Activated B cell treated with CpG ODN at 0.5 μM for 24 hours (primary cell): ENCODE results near the gene PRKAR1B. TPM values are rescaled to one million over a fixed set of nuclear protein-coding genes. Genes with fewer than 3 reads are reported as not detected.

ENCODE experiments used
- ATAC-seq: fragments of 200-7000 bp; cut with Tn5 transposase; one replicate; pipeline ENCODE4 v1.10.0; 2021; ENCODE audit warnings: low read depth, mild to moderate bottlenecking, moderate library complexity
- CTCF ChIA-PET: fragments of 350-600 bp; sonication (Branson Sonifier 250); formaldehyde crosslinking; loops from one replicate; lab custom pipeline; 2021; ENCODE audit warnings: antibody characterized with exemption; lab: Charles Lee
- POLR2A ChIA-PET: fragments of 350-600 bp; sonication (Branson Sonifier 250); formaldehyde crosslinking; loops from one replicate; lab custom pipeline; 2021; ENCODE audit warnings: antibody characterized with exemption; lab: Charles Lee
- DNase-seq: peaks from one replicate; pipeline ENCODE4 v3.0.0; 2022
- H3K27ac Mint-ChIP-seq: one replicate; pipeline ENCODE4 v1.8.0; 2020; ENCODE audit warnings: mixed read lengths
- H3K27me3 Mint-ChIP-seq: one replicate; pipeline ENCODE4 v1.8.0; 2021; ENCODE audit warnings: mixed read lengths
- H3K36me3 Mint-ChIP-seq: one replicate; pipeline ENCODE4 v1.8.0; 2021; ENCODE audit warnings: low read depth, mixed read lengths
- H3K4me1 Mint-ChIP-seq: one replicate; pipeline ENCODE4 v1.8.0; 2021; ENCODE audit warnings: mixed read lengths
- H3K4me3 Mint-ChIP-seq: one replicate; pipeline ENCODE4 v1.8.0; 2020; ENCODE audit warnings: mild to moderate bottlenecking, mixed read lengths
- H3K9me3 Mint-ChIP-seq: one replicate; pipeline ENCODE4 v1.8.0; 2020; ENCODE audit warnings: mixed read lengths
- intact Hi-C: fragments of 100-400 bp; cut with micrococcal nuclease; formaldehyde crosslinking; loops from one replicate; pipeline ENCODE4 v1.15.1; 2024
- total RNA-seq: library from RNA; stranded (reverse); gene quantifications from 2 replicates; pipeline ENCODE4 v1.2.3, GENCODE V29; 2022
- TF ChIP-seq, protein P1 (sequence below): fragments of 200-600 bp; IDR thresholded peaks from one replicate; pipeline ENCODE4 v1.8.0; 2022; ENCODE audit warnings: antibody characterized with exemption, mild to moderate bottlenecking

The PRKAR1B gene
- total RNA-seq, 1 donor from 2014 or later = 17.5 TPM

DNA sequence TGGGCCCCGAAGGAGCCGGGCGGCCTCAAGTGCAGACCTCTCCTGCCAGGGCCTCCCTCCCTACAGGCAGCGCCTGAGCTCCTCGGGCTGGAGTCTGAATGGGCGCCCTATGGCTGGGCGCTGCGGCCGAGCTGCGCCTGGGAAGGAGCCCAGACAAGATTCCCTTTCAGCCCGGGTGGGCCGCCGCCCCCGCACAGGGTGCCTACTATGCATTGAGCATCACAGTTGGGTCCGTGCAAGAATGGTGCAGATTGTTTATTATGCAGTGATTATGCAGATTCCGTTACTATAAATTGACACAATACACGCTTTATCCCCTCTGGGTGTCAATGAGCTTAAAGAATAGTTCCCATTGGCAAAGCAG is 130.3 kb downstream of the PRKAR1B start:
- peaks cover 2% of the 10 kb centered on the region for H3K36me3 Mint-ChIP-seq
- H3K4me3 Mint-ChIP-seq = no peak overlapping the region
- TF ChIP-seq, protein P1, sequence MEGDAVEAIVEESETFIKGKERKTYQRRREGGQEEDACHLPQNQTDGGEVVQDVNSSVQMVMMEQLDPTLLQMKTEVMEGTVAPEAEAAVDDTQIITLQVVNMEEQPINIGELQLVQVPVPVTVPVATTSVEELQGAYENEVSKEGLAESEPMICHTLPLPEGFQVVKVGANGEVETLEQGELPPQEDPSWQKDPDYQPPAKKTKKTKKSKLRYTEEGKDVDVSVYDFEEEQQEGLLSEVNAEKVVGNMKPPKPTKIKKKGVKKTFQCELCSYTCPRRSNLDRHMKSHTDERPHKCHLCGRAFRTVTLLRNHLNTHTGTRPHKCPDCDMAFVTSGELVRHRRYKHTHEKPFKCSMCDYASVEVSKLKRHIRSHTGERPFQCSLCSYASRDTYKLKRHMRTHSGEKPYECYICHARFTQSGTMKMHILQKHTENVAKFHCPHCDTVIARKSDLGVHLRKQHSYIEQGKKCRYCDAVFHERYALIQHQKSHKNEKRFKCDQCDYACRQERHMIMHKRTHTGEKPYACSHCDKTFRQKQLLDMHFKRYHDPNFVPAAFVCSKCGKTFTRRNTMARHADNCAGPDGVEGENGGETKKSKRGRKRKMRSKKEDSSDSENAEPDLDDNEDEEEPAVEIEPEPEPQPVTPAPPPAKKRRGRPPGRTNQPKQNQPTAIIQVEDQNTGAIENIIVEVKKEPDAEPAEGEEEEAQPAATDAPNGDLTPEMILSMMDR = no peak
- intact Hi-C loops = no loop called here
- no peaks in the 10 kb centered on the region for H3K27me3 Mint-ChIP-seq
- DNase-seq (no peak), ATAC-seq (no peak)
- no peak overlapping the region for H3K27ac Mint-ChIP-seq
- H3K9me3 Mint-ChIP-seq = peaks cover 2% of the 10 kb centered on the region
- CTCF ChIA-PET = no interaction called here
- POLR2A ChIA-PET = no interaction called here
- H3K4me1 Mint-ChIP-seq = peaks cover 42% of the 10 kb centered on the region

DNA sequence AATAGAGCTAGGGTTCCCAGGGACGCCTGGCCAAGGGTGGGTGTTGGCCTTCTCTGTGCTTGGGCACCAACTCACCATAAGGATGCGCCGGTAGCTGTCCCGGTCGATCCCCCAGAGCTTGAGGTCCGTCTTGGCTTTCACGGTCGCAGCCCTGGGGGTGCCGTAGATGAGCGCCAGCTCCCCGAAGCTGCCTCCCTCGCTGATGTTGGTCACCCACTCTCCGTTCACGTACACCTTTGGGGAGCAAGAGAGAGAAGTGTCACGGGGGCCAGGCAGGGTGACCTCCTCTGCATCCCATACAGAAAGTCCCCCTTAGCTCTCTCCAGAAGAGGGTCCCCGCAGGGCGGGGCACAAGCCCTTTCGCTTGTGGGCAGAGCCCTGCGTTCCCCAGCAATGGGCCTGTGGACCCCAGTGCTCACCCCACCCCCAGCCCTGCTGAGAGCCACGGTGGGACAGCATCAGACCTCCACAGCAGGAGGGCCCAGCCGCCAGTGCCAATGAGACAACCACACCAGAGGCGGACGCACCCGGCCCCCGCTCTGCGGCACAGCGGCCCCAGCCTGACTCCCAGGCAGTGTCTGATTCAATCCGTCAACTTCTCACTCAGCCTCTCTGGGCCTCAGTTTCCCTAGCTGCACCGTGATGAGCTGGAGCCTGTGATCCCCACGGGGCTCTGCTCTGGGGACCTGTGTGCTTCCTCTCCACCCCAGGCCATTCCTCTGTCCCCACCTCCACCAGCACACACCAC is 130.8 kb downstream of the PRKAR1B start:
- H3K36me3 Mint-ChIP-seq = peaks cover 2% of the 10 kb centered on the region
- DNase-seq (no peak), ATAC-seq (no peak)
- intact Hi-C loops = no loop called here
- H3K9me3 Mint-ChIP-seq = peaks cover 2% of the 10 kb centered on the region
- ChIA-PET CTCF (no interaction called here), POLR2A (interaction anchor here (1.1 kb wide), 1 partner anchor 8 kb away, joined by 6 read pairs; no protein-coding TSS in a partner anchor)
- H3K4me3 Mint-ChIP-seq = no peak overlapping the region
- H3K27me3 Mint-ChIP-seq = no peaks in the 10 kb centered on the region
- no peak overlapping the region for H3K27ac Mint-ChIP-seq
- TF ChIP-seq, protein P1 = no peak
- H3K4me1 Mint-ChIP-seq = peaks cover 38% of the 10 kb centered on the region

DNA sequence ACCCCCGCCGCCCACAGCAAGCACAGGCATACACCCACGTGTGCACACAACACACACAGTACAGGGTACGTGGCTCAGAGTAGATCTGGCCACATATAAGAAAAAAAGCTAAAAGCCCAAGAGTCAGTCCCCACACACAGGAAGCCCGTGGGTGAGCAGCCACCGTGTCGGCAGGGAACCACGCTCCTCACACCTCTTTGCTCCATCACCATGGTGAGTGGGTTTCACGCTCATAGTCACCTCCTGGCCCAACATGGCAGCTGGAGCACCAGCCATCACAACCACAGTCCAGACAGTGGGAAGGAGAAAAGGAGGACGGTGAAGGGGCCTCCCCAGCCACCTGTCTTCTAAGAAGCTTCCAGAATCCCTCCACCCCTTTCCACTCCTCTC is 131.5 kb downstream of the PRKAR1B start:
- H3K9me3 Mint-ChIP-seq = peaks cover 2% of the 10 kb centered on the region

DNA sequence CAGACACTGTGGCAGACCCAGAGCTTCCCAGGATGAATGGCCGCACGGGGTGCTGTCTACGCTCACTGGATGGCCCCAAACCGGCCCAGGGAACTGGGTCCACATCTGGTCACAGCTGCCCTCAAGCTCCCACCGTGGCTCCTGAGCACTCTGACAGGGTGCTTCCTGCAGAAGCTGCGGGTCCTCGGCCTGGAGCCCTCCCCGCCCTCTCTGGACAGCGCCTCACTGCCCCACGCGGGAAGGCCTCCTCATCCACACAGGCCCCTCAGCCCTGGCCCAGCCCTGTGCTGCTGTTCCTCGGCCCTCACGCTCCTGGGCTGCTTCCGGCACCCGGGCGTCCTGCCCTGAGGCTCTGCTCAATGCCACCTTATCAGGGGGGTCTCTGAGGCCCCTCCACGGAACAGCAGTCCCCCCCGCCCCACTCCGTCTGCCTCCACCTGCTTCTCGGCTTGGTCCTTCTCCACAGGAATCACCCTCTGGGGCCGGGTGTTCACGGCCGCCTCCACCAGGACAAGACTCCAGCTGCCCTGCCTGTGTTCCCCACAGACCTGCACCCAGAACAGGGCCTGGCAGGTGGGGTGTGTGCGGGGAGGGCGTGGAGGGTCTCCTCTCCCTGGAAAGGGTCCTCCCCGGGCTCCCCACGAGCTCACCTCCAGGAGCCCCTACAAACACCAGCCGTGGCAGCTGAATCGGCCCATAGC is 132.0 kb downstream of the PRKAR1B start:
- DNase-seq (no peak), ATAC-seq (no peak)
- peaks cover 27% of the 10 kb centered on the region for H3K4me1 Mint-ChIP-seq
- TF ChIP-seq, protein P1 = no peak
- intact Hi-C loops = no loop called here
- no peak overlapping the region for H3K27ac Mint-ChIP-seq
- peaks cover 2% of the 10 kb centered on the region for H3K9me3 Mint-ChIP-seq
- POLR2A ChIA-PET = interaction anchor here (0.6 to 1.1 kb wide), 2 partner anchors 9 to 123 kb away, joined by 4 to 6 read pairs; no protein-coding TSS in a partner anchor
- no peaks in the 10 kb centered on the region for H3K27me3 Mint-ChIP-seq
- CTCF ChIA-PET = no interaction called here
- H3K4me3 Mint-ChIP-seq = no peak overlapping the region
- H3K36me3 Mint-ChIP-seq = peaks cover 2% of the 10 kb centered on the region

More for the DNA sequence above, 131.5 kb downstream of the PRKAR1B start:
- no peak overlapping the region for H3K4me3 Mint-ChIP-seq
- TF ChIP-seq, protein P1 = no peak
- peaks cover 2% of the 10 kb centered on the region for H3K36me3 Mint-ChIP-seq
- H3K27me3 Mint-ChIP-seq = no peaks in the 10 kb centered on the region
- peaks cover 32% of the 10 kb centered on the region for H3K4me1 Mint-ChIP-seq
- no peak for DNase-seq
- ChIA-PET POLR2A (interaction anchor here (1.1 kb wide), 1 partner anchor 9 kb away, joined by 6 read pairs; no protein-coding TSS in a partner anchor), CTCF (no interaction called here)
- H3K27ac Mint-ChIP-seq = no peak overlapping the region
- intact Hi-C loops = no loop called here
- ATAC-seq = no peak
